Right renal pelvis (tissue), 4 donors: ENCODE data around the gene CD9. TPM values are rescaled to one million over a fixed set of nuclear protein-coding genes. Genes with fewer than 3 reads are reported as not detected.

Experiments used
- DNase-seq, 4 donors: peaks; one replicate each; pipeline ENCODE4 v3.0.0-alpha.2; 2013; ENCODE audit warnings: low read depth in 4 of 4, low spot score in 3 of 4, missing footprints in 1 of 4
- polyA plus RNA-seq, 4 donors: library from polyadenylated mRNA; unstranded; fragments of 120-200 nt; gene quantifications; one replicate each; pipeline ENCODE4 v1.2.1, GENCODE V29; 2013; ENCODE audit not compliant: insufficient read length in 4 of 4

The CD9 gene
- polyA plus RNA-seq, 4 donors, result 182 to 211 (median 194) TPM

DNA sequence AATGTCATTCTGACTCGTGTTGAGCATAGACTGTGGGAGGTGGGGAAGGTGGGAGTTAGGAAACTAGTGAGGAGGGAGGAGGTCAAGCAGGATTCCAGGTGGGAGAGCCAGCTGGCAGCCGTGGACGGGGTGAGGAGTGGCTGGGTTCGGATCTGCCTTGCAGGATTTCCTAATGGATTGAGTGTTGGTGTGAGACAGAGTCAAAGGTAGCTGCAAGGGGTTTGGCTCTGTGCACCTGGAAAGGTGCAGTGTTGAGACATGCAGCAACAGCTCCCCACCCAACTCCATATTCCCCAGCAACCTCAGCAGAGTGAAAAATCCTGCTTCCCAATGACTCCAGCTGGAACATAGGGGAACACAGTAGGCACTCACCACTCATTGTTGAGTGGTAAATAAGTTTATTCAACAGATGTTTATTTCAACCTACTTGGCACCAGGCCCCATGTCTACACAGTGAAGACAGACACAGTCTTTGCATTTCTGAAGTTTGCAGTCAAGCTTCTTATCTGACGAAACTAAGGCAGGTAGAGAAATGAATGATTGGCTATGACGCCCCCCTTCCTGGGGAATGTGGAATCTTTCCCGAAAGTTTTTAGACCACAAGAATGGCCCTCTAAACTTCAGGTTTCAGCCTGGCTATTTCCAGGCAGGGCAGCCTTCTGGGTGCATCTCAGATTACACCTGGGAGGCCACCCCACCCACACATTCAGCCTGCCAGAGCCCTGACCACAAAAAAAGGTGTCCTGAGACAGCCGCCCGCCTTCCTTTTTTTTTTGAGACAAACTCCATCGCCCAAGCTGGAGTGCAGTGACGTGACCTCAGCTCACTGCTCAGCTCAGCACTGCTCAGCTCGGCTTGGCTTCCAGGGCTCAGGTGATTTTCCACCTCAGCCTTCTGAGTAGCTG, 72.4 kb downstream of the CD9 start:
- no peak for DNase-seq

DNA sequence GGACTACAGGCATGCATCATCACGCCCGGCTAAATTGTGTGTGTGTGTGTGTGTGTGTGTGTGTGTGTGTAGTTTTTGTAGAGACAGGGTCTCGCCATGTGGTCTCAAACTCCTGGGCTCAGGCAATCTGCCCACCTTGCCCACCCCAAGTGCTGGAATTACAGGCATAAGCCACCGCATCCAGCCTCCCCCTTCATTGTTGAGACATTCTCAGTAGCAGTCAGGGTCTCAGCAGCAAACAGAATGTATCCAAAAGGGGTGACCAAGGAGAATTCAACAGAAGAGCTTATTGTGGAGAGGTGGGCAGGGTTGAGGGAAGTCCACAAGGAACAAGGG, 73.0 kb downstream of the CD9 start:
- DNase-seq, result no peak

DNA sequence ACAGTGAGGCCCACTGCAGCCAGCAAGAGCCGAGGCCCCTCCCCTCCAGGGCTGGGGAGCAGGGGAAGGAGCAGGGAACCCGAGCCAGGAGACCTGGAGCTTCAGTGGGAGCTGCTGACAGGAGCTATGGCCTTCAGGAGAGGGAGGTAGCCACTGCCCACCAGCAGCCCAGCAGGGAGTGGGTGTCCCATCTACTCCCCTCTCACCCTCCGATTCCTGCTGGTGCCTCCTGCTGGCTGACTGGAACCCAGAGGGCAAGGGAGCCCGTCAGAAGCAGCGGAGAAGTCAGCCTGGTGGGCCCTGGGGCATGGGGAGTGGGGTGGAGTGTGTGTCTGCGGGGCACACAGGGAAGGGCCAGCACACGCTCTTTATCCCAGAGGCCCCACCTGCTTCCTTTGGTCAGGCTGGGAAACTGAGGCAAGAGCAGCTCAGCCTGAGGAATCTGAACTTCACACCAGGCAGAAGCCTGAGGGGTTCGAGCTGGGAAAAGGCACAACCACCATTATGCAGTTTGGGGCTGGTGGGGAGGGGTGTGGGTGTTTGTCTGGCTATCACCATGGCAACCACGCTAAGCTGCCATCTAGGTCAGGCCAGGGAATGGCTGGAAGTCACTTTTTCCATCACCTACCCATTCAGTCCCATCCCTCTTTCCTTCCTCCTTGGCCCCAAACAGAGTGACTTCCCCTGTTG, 73.5 kb downstream of the CD9 start:
- DNase-seq, result no peak

DNA sequence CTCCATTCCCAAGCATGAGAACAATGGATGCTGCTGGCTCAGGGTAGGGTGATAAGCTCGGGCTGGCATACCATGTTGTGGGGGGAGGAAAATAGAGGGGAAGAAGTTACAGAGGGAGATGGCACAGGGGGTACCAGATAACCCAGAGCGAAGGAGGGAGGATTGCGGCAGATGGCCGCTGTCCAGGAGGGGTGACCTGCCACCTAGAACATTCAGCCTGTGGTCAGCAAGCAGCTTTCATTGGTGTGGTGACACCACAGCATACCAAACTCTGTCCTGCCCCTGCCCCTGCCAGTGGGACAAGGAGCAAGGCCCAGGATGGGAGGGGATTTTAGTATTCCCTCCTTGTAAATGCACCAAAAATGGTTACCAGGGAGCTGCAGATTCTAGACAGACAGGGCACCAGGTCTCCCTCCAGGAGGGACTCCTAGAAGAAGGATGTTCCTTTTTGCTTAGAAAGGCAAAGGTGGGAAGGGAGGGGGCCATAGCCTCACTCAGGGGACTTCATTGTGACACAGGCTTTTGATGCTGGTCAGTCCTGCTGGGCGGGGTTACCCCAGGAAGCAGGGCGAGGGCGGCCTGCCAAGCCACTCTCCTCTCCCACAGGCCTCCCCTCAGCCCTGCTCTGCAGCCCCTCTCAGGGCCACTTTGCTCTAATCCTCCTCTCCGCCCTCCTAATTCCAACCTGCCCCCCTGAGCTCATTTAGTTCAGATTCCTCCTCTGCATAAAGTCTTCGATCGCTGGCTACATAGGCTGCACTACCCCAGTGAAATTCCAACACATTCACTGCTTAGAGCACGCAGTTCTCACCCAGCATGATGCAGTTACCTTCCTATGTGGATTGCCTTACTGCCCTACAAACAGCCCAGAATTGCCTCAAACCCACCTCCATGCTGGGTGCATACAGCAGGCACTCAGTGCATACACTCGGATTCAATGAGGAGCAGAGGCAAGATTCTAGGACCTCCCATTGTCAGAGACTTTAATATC, 74.3 kb downstream of the CD9 start:
- DNase-seq, result no peak

DNA sequence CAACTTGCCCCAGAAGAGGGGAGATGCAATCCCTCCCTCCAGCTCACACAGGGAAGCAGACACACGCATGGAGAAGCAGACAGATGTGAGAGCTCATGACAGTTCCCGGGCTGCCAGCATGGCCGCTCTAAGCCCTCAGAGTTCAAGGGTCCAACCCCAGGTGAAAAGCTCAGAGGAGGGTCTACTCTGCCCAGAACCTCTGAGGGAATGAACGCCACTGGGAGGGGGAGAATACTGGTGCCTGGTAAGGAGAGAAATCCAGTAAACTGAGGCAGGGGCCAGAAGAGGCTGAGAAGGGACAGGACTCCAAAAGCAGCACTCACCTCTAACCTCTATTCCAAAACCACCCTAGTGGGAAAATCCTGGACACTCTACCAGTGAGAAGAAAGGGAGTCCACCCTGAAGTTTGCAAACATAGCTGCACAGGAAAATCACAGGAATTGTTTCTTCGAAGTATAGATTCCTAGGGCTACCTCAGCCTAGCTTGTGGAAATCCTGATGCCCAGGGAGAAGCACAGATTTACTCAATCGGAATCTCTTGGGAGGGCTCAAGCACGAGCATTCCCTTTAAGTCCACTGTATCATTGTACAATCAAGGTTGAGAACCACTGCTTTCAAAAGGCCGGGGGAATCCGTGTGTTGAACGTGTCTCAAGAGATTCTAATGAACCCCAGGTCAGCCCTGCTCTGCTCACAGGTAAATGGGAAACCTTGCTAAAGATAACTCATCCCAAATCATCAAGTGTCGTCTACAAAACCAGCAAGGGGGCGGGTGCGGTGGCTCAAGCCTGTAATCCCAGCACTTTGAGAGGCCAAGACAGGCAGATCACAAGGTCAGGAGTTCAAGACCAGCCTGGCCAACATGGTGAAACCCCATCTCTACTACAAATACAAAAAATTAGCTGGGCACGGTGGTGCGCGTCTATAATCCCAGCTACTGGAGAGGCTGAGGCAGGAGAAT, 76.0 kb downstream of the CD9 start:
- DNase-seq, result no peak

DNA sequence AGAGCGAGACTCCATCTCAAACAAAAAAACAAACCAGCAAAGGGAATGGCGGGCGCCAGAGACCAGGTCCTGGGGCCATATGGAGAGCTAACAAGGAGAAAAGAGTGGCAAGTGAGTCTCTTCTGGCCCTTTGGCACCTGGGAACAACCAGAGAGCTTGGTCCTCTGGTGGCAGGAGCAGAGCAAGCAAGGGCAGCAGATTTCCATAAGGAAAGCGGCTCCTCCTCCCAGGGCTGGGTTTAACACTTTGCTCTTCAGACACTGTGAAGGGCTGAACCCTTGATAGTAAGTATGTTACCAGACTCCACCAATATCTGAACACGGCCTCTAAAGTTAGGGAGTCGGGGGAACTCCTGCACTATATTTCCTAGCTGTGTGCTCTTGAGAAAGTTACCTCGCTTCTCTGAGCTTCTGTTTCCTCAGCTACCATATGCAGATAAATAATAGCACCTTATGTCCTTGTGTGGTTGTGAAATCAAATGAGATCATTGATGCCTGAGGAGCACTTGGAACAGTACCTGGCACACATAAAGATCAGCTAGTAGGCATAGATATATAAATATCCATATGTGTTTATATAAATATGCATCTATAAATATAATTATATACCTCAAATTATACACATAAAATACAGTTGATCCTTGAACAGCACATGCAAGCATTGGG, 76.9 kb downstream of the CD9 start:
- no peak for DNase-seq

DNA sequence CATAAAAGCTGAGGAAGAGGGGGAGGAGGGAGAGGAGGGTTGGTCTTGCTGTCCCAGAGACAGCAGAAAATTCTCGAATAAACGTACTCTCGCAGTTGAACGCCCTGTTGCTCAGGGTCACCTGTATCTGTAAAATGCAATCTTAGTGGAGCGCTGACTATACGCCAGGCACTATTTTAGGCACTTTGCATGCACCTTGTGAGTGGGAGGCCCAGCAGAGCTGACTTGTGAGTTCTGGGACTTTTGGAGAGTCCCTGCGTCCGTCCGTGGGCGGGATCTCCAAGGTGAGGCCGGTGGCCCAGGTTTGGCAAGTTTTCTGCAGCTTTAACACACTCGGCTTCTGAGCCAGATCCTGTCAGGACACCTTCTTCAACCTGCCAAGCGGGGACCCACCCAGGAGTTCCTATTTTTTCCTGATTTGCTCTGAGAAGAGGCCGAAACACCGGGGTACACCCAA, 77.8 kb downstream of the CD9 start:
- no peak for DNase-seq

DNA sequence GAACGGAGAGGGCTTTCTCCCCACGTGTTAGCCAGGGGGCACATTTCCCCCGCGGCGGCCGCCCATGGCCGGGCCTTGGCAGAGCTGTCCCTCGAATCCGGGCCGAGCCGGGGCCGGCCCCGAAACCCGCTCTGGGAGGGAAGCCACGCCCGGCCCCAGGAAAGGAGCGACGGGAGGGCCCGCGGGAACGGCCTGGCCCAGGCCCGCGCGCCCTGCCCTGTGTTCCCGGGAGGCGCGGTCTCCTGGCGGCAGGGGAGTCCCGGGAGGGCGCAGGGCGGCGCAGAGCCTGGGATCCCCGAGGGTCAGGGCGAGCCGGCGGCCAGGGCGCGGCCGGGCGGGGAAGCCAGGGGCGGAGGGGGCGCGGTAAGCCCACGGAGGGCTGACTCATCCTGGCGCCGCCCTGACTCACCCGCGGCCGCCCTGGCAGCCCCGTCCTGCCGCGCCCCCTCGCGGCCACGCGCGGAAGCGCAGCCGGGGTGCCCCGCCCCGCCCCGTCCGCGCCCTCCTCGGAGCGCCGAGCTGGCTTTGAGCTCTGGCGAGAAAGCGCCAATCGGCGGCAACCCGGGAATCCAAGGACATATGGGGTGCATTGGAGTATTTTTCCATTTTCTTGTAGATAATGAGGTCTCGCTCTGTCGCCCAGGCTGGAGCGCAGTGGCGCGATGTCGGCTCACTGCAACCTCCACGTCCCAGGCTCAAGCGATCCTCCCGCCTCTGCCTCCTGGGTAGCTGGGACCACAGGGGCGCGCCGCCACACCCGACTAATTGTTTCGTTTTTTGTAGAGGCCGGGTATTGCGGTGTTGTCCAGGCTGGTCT, 78.4 kb downstream of the CD9 start:
- DNase-seq, result no peak

DNA sequence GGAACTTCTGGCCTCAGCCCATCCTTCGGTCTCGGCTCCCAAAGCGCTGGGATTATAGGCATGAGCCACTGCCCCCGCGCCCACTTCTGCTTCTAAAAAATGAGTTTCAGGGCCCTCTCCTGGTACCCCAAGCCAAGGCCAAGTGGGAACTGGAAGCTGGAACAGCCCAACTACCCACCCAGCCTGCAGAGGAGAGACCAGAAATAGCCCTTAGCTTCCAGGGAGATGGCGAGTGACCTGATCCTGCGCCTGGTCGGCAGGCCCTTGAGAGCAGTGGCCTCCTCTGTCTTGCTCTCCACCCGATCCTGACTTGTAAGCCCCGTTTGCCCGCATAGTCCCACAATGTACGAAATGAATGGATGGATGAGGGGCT, 79.0 kb downstream of the CD9 start:
- no peak for DNase-seq

DNA sequence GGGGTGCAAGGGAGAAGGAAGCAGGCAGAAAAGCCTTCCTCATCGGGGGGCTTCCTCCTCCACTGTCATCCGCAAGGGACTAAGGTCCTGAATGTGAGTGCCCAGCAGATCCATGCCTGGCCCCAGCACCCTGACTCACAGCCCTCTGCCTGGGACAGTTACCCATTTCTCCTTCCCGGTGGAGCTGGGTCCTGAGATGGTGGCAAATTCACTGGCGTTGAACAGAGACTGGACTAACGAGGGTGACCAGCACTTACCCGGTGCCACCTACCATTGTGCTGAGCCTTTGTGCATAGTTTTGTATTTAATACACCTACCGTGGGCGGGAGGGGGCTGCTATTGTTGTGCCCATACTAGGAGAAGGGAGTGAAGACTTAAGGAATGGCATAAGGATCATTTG, 79.4 kb downstream of the CD9 start:
- DNase-seq, result no peak

DNA sequence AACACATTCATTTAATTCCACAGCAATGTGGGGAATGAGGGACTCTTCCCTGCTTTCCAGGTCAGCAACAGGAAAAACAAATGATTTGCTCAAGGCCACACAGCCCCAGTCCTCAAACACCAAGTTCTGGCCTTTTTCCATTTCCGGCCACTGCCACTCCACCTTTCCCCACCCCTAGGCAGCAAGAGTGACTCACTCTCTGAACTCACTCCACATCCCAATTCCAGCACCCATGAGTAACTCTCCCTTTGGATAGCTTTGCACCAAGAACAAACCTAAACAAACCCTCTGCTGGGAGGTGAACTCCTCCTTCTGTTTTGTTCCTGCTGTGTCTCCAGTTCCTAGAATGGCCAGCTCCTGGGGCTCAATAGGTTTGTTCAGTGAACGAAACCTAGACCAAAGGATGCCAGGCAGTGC, 79.9 kb downstream of the CD9 start:
- DNase-seq, result no peak

DNA sequence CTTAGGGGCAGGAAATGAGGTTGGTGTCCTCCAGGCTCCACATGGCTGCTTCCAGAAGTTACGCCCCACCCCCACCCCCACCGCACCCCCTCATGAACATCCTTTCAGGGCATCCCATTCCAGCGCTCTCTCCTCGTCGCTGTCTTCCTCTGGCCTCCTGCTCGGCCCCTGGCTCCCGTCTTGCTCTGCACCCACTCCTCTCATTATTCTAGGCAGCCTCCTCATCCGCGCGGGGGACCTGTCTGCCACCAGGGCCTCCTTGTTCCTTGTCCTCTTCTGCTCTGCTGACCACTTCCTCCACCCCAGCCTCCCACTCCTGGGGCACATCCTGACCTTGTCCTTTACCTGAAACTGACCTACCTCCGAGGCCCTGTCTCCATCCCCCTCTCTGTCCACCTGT, 80.5 kb downstream of the CD9 start:
- no peak for DNase-seq

DNA sequence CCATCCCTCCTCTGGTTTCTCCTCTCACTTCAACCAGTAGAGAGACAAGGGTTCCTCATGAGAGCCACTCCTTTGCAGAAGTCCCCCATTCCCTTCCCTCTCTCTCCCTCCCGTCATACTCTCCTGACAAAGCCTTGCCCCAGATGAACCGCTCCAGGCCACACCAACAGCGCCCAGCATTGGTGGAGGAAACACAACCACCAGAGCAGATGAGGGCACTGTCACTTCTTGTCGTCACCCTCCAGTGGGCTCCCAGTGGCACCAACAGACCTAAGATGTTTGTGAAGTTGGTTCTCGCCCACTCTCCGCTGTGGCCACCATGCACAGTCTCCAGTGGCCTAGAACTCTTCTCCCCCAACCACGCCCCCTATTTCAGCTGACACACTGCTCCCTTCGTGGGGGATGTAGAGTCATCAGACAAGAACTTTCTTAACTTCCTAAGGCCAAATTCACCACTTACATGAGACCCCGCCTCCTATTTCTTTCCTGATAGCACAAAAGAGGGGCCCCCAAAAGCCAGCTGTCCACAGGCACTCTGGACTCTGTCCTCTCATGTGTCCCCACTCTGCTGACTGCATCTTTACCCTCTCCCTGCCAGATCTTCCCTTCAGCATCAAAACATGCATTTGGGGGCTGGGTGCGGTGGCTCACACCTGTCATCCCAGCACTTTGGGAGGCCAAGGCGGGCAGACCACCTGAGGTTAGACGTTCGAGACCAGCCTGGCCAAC, 81.0 kb downstream of the CD9 start:
- no peak for DNase-seq

DNA sequence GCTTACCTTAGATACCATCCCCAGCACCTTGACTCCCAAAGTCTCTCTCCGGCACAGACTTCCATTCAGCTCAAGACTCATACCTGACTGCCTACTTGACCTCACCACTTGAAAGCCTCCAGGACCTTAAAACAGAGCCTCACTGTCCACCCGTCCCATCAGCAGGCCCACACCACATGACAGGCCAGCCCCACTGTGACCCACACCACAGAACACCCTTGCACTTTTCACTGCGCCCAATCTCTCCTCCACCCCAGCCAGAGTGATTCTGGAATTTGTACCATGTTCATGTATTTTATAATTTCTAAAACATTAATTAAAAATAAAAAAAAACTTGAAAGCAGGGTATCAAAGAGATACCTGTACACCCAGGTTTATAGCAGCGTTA, 82.2 kb downstream of the CD9 start:
- DNase-seq, result no peak

DNA sequence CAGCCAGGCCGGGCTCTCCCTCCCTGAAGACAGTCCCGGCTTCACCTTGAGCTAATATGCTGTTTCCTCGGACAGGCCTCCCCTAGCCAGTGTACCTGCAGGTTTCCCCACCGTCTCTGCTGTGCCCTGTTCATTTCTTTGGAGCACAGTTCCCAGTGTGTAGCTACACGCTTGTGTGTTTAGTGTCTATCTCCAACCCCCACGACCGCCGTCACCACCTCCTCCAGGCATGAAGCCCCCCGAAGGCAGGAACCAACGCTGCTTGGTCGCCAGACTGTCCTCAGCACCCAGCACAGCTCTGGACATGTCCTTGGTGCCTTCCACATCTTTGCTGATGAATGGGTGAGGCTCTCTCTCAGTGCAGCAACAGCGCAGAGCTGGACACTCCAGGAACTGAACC, 84.1 kb downstream of the CD9 start:
- no peak for DNase-seq

DNA sequence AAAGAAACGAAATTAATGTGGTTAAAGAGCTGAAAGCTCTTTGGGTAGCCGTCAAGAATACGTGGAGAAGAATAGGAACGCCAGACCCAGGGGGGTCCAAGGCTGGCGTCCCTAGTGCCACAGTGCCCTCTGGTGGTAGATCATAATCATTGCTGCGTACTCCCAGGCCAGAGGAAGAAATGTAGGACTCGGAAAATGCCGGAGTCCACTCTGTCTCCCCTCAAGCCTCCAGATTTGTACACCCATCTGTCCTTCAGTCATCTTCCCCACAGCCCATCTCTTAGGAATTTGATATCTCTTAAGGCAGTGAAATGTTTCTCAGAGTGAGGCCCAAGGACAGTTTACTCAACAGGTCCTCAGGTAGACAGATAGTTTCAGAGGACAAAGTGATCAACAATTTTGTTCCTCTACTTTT, 84.9 kb downstream of the CD9 start:
- peak in 1 of 4 donors; percentile 77 for DNase-seq

DNA sequence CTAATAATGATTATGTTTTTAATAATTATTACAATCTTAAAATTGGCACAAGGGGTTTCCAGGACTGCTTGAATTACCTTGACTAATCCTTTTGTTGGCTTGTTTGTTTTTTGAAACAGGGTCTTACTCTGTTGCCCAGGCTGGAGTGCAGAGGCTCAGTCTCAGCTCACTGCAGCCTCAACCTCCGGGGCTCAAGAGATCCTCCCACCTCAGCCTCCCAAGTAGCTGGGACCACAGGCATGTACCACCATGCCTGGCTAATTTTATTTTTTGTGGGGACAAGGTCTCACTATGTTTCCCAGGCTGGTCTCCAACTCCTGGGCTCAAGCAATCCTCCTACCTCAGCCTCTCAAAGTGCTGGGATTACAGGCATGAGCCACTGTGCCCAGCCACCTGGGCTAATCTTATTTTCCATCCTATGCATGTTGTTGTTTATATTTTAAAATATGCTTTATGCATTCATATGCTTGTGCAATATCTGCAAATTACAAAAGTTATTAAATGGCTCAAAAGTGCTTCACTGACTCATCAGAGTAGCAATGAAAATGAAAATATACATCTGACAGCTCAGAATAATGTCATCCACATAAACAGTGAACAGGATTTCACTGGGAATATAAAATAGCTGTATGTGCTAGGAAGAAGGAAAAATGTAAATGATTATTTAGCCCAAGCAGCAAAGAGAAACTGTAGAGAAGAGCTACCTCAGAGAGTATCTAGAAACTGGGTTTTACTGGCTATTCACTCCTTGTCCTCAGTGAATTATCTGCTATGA, 85.5 kb downstream of the CD9 start:
- DNase-seq, result no peak
